Parietal lobe (tissue), 1 donor: Measurements from ENCODE around the gene POU4F1. TPM values are rescaled to one million over a fixed set of nuclear protein-coding genes. Genes with fewer than 3 reads are reported as not detected.

Experiments
- total RNA-seq: library from RNA; depleted of rRNA; stranded (reverse); fragments of >200 nt; gene quantifications from one replicate; pipeline ENCODE4 v1.2.3, GENCODE V29; 2014

POU4F1 gene
- total RNA-seq = 0.31 TPM

GRCh38 chr13:78603240-78603957 is at the start of gene POU4F1:
Gene POU4F1, minus strand, starts transcription at chr13:78603552. Its CDS starts 226 bp downstream, at chr13:78603326.

Other genes starting within 250 kb of the POU4F1 start
- gene OBI1, start 55.6 kb upstream of the POU4F1 start, total RNA-seq = 52.6 TPM